G401.6 (cell line): ENCODE results near the gene KCNN3.

ENCODE experiments used
- FAIRE-seq: peaks from 2 replicates; lab custom pipeline; 2012; peaks lifted over from hg19 to GRCh38; lab: Jason Lieb, UNC

KCNN3 gene

DNA sequence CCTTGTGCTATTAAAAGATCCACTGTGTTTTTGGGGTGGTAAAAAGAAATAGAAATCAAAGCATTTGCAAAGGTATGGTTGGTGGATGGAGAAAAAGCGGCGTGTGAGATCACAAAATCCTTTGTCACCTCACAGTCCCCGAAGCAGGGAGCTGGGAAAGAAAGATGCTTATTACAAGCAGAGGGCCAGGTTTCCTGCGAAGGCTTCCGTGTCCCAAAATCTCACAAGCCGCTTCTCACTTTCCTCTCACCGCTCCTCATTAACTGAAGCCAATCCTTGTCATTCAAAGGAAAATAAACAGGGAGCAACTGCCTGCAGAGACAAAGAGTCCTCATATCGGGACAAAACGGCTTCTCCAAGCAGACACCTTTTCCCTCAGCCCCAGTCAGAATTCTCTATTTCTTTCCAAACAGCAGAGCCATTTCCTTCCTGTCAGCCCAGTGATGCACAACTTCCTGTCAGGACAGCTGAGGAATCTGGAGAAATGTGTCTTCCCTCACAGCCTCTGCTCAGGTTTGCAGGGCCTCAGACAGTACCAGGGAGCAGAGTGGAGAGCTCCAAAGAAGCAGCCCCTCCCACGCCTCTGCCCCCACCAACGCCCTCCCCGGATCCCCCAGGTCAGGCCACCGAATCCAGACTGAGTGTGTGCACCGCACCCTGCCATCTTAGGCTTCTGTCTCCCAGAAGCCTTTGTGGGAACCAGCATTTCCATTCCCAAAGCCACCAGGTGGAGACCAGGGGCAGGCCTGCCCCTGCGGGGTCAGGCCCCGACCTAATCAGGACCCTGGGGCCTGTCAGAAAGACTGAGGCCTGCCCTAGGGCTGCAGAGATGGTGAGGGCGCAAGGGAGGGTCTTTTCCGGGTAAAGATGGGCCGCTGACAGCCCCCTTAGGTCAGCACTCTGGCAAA is 29.6 kb downstream of the KCNN3 start:
- FAIRE-seq = no peak

DNA sequence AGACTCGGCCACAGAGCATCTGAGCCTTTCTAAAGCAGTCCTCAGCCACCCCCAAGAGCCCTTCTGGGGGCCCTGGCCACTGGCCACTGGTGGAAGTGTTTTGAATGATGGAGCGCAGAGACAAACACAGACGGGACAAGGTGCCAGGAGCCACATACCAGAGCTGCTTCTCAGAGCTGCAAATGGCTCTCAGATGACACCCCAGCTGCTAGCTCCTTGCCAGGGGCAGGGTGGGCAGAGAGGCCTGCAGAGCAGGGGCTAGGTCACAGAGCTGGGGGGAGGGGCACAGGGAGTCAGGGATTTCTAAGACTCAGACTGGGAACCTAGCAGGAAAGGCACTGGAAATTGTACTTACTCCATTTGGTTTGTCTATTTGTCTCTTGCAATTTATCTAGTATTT is 30.4 kb downstream of the KCNN3 start:
- no peak for FAIRE-seq

DNA sequence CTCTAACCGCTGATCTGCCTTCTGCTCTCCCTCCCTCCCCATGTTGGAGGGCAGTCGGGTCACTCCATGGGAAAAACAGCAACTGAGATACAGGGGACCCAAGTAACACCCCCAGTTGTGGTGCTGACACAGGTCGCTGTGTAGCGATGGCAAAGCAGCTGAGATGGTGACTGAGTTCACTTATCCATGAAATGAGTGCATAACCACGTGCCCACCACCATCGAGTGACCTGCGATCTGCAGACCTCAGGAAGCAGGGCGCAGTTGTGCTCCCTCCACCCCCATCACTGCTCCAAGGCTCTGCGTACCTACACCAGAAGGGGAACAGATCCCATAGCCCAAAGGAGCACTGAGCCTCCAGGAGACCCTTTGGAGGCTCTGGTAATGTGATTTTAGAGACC is 31.1 kb downstream of the KCNN3 start:
- no peak for FAIRE-seq

DNA sequence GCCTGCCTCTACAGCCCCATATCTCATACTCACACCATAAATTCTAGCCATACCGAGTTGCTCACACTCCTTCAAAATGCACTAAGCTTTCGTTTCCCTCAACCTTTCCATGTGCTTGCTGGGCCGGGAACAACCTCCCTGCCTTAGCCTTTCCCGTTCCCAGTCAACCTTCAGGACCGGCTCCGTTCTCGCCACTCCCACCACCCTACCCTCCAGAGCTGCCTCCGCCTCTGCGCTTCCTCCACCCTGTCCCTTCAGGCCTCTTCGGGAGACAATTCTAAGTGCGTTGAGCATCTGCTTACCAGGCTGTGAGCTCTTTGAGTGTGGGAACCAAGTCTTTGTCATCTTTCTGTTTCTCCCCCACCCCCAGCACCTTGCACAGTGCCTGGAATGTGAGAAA is 31.6 kb downstream of the KCNN3 start:
- FAIRE-seq = no peak

DNA sequence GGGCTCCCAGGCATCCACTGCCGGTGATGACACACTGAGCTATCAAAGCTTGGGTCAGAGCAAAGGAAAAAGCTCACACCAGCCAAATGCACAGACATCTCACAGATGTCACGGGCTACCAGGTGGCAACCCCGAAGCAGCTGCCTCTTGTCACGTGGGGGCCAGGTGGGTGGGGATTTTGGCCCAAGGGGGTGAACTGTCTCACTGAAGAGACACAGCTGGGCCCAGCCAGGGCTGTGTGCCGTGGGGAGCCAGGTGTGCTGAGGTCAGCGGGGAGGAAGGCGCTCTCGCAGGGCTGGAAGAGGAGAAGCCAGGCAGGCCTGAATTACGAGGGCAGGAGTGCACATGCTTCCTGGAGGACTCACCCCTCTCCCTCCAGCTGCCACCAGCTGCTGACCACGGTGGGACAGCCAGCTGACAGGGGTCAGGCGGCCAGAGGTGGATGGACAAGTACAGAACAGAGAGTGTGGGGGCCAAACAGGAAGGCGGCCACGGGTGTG is 32.4 kb downstream of the KCNN3 start:
- no peak for FAIRE-seq

DNA sequence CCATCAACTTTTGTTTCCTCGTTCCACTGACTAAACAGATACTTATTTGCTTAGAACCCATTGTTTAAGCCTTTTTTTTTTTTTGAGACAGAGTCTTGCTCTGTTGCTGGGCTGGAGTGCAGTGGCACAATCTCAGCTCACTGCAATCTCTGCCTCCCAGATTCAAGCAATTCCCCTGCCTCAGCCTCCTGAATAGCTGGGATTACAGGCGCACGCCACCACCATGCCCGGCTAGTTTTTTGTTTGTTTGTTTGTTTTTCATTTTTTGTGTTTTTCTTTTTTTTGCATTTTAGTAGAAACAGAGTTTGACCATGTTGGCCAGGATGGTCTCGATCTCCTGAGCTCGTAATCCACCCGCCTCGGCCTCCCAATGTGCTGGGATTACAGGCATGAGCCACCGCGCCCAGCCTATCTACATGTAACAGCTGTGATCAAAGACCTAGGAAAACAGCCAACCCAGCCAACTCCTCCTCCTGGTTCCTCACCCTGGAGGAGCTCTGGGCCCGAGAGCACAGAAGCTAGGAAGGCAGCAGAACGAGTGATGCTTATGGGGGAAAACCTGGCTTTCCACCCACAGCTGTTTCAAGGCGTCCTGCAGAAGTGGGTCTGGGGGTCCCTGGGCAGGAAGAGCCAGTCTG is 32.9 kb downstream of the KCNN3 start:
- FAIRE-seq = no peak

DNA sequence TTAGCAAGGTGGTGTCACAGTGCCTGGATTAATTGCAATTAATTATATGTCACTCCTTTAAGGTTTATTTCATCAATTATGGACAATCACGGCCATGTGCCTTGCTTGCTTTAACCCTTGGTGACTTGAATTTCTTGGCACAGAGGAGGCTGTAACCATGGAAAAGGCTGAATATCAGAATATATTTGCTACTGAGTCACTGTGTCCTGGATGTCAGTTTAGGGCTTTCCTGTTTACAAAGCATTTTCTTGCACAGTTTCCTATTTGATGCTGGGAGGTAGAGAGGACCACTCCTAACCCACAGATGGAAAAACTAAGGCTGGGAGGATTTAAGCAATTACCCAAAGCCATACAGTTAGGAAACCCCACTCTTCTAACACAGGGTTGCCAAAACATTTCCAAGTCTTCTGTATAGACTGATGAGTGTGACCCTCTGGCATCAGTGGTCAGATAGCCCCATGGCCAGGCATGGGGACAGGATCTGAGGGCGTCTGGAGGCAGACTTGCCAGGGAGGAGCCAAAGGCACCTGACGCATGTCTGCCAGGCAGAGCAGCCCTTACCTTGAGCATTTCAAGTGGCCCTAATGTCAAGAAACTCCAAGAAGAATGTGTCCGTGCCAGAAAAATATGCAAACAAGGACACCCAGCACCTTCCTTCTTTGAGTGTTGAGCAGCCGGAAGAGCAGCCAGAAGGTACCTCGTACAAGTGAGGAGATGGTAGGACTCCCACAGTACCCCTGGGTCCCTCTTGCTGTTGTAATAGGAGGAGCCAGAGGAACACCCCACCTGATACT is 34.4 kb downstream of the KCNN3 start:
- FAIRE-seq = no peak

DNA sequence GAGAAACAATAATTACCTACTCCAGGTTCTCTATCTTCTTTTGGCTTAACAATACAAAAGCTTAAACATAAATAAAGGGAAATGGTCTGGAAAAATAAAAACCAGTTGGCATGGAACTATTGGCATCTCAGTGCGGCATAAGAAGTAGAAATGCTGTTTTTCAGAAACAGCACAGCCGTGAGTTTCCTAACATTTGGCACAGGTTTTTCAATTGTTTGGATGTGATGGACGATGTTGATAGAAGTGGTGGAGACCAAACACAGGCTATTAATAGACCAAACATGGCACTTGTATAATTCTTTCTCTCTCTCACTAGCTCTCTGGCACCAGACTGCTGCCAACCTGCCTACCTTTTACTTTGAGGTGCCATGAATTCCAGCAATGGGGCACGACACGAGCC is 36.2 kb downstream of the KCNN3 start:
- FAIRE-seq = no peak

DNA sequence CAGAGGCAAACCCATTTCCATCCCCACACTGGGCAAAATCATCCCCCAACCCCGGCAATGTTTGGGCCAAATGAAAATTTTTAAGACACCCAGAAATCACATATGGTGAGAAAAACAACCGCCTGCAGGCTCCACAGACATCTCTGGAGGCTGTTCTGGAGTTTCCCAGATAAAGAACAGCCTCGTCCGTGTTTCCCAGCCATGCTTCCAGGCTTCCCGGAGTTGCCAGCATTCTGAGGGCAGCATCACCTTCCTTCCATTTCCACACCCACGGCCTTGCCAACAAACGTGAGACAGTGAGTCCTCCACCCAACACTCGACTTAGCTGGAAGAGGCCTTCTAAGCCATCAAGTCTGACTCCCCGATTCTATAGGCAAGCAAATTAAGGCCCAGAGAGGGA is 36.9 kb downstream of the KCNN3 start:
- FAIRE-seq = no peak

DNA sequence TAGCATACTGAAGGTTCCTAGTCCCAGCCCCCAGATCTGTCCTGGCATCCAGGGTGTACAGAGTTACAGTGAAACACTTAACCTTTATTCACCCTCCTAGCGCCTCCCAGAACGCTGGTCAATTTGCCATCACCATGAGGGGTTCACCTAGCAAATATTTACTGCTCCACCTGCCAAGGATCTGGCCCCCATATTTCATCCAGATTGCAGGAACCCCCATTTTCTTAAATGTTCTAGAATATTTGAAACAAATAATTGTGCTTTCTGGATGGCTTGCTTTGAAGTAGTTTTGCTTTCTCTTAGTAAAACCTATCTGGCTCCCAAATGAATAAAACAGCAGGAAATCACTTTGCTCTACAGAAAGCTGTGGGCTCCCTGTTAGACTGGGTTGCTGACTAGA is 37.7 kb downstream of the KCNN3 start:
- no peak for FAIRE-seq

DNA sequence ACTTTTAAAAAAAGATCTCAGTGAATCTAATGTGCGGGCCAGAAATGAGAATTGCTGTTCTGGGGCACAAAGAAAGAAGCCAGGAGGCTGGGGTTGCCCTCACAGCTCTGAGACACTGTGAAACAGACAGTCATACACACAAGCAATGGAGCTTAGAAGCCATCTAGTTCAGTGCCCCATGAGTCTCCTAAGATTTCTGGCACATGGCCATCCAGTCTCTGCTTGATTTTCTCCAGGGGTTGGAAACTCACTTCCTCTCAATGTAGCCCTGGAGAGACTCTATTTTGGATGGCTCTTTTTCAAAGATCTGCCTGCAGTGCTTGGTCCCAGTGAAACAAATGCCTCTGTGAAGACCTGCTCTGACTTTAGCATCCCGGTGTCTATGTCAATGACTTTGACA is 38.6 kb downstream of the KCNN3 start:
- FAIRE-seq = no peak

DNA sequence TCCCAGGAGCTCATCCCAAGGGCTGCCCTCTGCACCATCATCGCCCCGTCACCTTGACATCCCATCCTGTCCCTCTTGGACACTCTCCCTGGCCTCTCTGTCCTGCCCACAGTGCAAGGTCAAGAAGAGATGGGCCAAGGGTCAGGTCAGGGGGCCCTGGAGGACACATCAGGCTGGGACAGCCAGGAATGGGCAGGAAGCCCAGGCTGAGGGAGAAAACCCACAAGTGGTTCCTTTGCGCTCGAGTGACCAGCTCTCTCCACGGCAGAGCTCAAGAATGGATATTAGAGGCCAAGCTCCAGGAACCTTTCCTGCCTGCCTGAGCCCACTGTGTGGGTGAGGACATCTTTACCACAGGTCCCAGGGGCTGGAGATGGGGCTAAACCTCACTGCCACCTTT is 41.0 kb downstream of the KCNN3 start:
- FAIRE-seq = no peak

DNA sequence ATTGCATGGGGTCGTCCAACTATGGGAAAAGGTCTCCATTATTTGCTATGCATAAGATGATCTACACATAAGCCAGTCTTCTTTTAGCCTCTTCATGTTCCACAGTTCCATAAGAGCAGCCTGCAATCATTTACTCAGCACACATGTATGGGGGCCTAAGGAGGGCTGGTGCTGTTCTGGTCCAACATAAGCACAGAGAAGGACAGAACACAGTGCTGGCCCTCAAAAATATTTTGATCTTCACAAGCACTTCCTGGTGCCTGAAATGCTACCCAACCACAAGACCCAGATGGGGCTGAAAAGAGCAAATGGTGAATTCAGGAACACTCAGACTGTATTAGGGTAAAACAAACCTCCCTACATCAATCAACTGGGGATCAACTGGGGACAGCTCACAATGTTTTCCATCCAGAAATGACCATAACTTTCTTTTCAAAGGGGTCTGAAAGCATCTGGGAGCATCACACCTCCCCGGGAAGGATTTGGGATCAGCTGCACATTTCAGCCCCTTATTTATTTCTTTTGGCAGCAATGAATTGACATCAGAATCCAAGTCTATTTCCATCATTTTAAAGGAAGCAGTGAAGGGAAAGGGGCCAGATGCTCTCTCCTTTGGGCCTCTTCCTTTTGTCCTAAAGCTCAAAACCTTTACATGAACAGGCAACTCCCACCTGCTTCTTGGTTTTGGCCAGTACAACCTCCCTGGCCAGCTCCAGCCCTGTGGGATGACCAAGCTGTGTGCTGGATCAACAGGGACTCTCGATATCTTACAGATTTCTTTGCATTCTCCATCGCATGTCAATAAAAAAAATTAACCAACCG is 45.7 kb downstream of the KCNN3 start:
- FAIRE-seq = no peak

DNA sequence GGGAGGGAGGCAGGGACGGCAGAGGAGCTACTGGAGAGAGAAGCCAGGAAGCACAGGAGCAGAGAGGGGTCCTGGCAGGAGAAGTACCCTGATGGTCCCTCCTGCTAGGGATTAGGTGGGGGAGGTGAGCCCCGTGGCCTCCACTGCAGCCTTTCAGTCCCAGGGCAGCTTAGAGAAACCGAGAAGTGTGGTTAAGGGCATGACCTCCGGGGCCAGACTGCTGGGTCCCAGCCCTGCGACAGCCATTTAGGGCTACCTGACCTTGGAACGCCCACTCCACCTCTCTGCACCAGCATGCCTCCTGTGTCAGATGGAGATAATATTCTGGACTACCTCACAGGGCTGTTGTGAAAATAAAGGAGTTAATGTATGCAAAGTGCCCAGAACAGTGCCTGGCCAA is 47.4 kb downstream of the KCNN3 start:
- no peak for FAIRE-seq

DNA sequence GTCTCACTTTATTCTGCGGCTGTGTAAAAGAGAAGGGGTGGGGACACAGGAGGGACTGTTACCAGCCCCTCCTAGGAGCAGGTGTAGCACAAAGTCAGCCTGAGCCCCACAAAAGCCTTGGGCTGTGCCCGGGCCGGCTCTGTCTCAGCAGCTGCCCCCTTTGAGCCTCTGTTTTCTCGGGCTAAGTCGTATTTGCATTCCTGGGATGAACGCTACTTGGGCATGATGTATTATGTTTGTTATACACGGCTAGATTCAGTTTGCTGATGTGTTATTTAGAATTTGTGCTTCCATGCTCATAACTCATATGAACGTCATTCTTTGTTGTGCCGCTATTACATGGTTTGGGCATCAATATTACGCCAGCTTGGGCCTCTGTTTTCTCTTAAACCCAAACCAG is 47.8 kb downstream of the KCNN3 start:
- FAIRE-seq = no peak

DNA sequence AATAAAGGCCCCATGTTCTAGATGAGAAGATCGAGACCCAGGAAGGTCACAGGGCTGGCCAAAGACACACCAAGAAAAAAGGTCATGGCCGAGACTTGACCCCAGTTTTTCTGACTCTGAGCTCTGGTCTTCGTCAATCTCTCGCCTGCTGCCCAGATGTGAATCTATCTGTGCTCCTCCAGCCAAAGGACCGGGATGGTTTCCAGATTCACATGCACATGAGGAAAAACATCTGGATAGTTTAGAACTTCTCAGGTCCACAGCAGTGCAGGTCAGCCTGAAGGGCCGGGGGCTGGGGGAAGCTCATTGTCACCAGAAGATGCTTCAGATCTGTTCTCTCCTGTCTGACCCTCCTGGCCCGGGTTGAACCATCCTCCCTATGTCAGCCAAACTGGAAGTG is 49.0 kb downstream of the KCNN3 start:
- FAIRE-seq = no peak

DNA sequence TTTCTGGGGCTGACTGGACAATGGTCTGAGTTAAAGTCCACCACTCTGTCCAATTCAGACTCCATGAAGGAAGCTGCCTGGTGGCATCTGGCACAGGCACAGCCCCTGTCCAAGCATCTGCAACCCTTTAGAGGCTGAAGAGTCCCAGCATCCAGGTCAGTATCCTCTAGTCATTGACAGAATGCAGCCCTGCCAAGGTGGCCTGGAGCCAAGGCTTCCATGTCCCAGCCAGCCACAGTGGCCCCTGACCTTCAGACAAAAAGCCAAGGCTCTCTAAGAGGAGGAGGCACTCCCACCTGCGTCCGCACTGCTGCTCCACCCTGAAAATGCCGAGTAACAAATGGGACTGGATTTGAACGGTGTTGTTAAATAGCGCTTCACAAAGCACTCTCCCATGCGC is 49.4 kb downstream of the KCNN3 start:
- FAIRE-seq = no peak

DNA sequence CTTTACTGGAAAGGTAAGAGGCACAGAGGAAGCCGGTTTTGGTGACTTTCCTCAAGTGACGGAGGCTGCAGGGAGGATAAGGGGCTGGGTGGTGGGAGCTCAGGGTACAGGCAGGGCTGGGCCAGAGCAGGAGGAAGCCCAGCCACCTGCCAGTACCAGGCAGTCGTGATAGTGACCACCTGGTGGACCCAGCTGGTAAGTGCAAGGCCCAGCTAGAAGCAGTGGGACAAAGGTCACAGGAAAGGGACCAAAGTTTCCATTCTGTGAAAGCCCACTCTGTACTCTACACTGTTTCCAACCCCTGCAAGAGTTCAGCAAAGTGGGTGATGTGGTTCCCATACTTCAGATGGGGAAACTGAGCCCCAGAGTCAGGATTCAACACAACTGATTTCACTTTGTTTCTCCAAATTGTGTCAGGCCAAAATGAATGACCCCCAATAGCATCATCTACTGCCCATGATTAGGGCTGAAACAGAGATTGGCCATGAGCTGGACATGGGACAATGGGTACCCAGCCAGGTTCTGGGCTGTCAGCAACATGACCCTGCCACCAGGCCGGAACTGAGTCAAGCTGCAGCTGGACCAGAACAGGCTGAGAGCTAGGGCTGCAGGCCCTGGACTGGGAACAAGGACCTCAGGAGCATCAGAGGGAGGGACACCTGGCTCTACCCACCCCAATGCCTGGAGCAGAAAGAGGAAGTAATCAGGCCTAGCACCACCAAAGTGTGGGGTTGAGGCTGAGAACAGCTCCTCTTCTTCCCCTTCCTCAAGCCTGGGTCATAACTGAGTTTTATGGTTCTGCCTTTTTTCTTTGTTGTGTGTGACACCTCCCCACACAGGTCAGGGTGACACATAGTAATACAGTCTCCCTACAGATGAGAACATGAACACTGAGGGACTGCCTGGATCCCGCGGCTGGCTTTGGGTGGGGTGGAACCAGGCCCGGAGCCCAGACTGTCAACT is 50.2 kb downstream of the KCNN3 start:
- no peak for FAIRE-seq

DNA sequence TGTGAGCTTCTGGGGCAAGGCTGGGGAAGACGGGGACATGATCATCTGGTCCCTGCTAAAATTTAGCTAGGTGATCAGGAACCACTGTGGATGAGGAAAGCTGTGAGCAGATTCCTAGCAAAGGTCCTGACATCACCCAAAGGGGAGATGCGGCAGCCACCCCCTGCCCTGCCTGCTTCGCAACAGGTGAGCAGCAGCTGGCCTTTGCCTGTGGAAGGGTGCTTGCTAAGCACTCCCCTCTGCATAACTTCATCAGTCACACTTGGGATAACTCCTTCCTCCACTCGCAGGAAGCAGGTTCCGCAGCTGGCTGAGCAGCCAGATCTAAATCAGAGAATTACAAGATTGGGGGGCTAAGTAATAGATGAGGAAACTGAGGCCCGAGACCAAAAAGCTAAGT is 51.2 kb downstream of the KCNN3 start:
- FAIRE-seq = no peak

DNA sequence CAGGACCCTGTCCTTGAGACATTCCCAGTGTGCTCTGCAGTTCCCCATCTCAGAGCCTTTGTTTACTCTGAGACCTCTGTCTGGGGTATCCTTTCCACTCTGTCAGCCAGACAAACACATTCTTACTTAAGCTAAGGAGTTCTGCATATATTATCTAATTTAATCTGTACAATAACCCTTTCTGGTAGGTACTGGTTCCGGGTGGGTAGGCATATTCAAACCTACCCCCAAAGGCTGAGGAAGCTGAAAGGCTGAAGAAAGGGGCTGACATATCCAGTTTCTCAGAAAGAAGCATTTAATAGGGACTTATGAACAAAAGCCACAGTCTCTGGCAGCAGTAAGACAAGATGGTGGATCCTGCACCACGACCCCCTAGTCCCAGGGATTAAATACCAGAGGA is 53.1 kb downstream of the KCNN3 start:
- FAIRE-seq = no peak

DNA sequence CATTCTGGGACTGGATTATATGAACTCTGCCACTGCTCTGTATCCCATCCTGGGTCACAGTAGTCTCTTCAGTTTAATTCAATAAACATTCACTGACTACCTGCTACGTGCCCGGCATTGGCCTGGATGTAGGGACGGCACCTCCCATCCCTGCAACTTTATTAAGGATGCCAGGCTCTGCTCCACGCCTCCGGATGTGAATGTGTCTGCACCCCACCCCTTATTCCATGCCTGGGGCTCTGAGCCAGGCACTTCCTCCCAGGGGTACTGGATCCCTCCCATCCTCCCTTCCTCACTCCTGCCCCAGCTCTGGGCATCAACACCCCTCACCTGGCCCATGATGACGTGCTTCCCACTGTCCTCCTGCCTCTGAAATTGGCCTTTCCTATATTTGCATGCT is 53.7 kb downstream of the KCNN3 start:
- FAIRE-seq = no peak
